Activated naive CD4-positive, alpha-beta T cell (primary cell): ENCODE measurements around the gene TBC1D30.

Source experiments
- DNase-seq, 4 experiments: peaks; one replicate each; lab custom pipeline; 2025; lab: John Stamatoyannopoulos, UW

The TBC1D30 gene

GRCh38 chr12:64911912-64912311 lies 87.5 kb downstream of the TBC1D30 start:
- DNase-seq: no peak

- no peak for DNase-seq
Observed at GRCh38 chr12:64912516-64913255, 88.2 kb downstream of the TBC1D30 start.

- no peak for DNase-seq
Observed at GRCh38 chr12:64915242-64915641, 90.8 kb downstream of the TBC1D30 start.

GRCh38 chr12:64916411-64917261 lies 92.2 kb downstream of the TBC1D30 start:
- no peak for DNase-seq

GRCh38 chr12:64918344-64918743 lies 93.9 kb downstream of the TBC1D30 start:
- no peak for DNase-seq

GRCh38 chr12:64918801-64919200 lies 94.4 kb downstream of the TBC1D30 start:
- DNase-seq: no peak

GRCh38 chr12:64922853-64923252 lies 98.4 kb downstream of the TBC1D30 start:
- no peak for DNase-seq

GRCh38 chr12:64923536-64923935 lies 99.1 kb downstream of the TBC1D30 start:
- no peak for DNase-seq
